Endothelial cell of umbilical vein (primary cell): ENCODE data around the gene OR6K2. TPM values are rescaled to one million over a fixed set of nuclear protein-coding genes. Genes with fewer than 3 reads are reported as not detected.

Source experiments
- BruUV-seq: library from RNA; stranded (reverse); fragments of 400-500 nt; replicated peaks from 2 replicates; lab custom pipeline; 2021; lab: Mats Ljungman, UMichigan
- CTCF ChIA-PET: fragments of 300-600, 350-600 bp; sonication (Branson Sonifier 250); formaldehyde crosslinking; loops from one replicate; lab custom pipeline; 2021; ENCODE audit warnings: antibody characterized with exemption, inconsistent platforms; lab: Charles Lee
- POLR2A ChIA-PET: fragments of 300-600, 350-600 bp; sonication (Branson Sonifier 250); formaldehyde crosslinking; loops from one replicate; lab custom pipeline; 2021; ENCODE audit warnings: antibody characterized with exemption, inconsistent platforms; lab: Charles Lee
- DNase-seq: peaks from one replicate; pipeline ENCODE4 v3.0.0-alpha.2; 2011; ENCODE audit warnings: low read depth, low spot score
- FAIRE-seq: peaks from 2 replicates; lab custom pipeline; 2011; peaks lifted over from hg19 to GRCh38; lab: Jason Lieb, UNC
- H2AFZ ChIP-seq: 2 replicates; pipeline ENCODE4 v1.6.0; 2012; ENCODE audit warnings: low read depth, low read length, control low read depth, inconsistent platforms
- H3K27ac ChIP-seq: 2 replicates; pipeline ENCODE4 v1.5.1; 2011; ENCODE audit warnings: low read depth, mild to moderate bottlenecking, control low read depth, low read length, moderate library complexity; ENCODE audit not compliant: insufficient read depth
- H3K27me3 ChIP-seq, 2 experiments: 2 replicates each; pipeline versions ENCODE4 v1.6.0 to v1.6.1; 2011; ENCODE audit warnings: low read length in 2 of 2, mixed read lengths in 1 of 2; ENCODE audit not compliant: control insufficient read depth in 2 of 2, insufficient read depth in 2 of 2
- H3K36me3 ChIP-seq, 2 experiments: 2 replicates in 1 of 2; 3 replicates in 1 of 2; pipeline ENCODE4 v1.5.1; 2011; ENCODE audit warnings: low read length in 2 of 2, mild to moderate bottlenecking in 1 of 2, moderate library complexity in 1 of 2; ENCODE audit not compliant: control insufficient read depth in 2 of 2, insufficient read depth in 2 of 2; ENCODE audit errors: extremely low read depth in 1 of 2
- H3K4me1 ChIP-seq: 3 replicates; pipeline ENCODE4 v1.5.1; 2011; ENCODE audit warnings: mild to moderate bottlenecking, low read length; ENCODE audit not compliant: control insufficient read depth, insufficient read depth; ENCODE audit errors: extremely low read depth
- H3K4me2 ChIP-seq: 2 replicates; pipeline ENCODE4 v1.6.1; 2011; ENCODE audit warnings: low read length, control low read depth, mixed read lengths; ENCODE audit not compliant: insufficient read depth
- H3K4me3 ChIP-seq, 3 experiments: fragments of 200-600 bp in 1 of 3; sonication (generic), shearing (Covaris generic) in 1 of 3; replicated peaks in 1 of 3; 2 replicates each; pipeline ENCODE4 v1.5.1; 2011 to 2016; ENCODE audit warnings: control low read depth in 3 of 3, low read length in 3 of 3, mild to moderate bottlenecking in 2 of 3, inconsistent platforms in 1 of 3, low read depth in 1 of 3, moderate library complexity in 1 of 3; ENCODE audit not compliant: insufficient read depth in 1 of 3
- H3K79me2 ChIP-seq: 2 replicates; pipeline ENCODE4 v1.6.0; 2012; ENCODE audit warnings: low read length, inconsistent platforms; ENCODE audit not compliant: control insufficient read depth, insufficient read depth
- H3K9ac ChIP-seq: replicated peaks from 2 replicates; pipeline ENCODE3; 2011; ENCODE audit warnings: low read length, control low read depth; ENCODE audit not compliant: insufficient read depth; ENCODE audit errors: extremely low read depth
- H3K9me1 ChIP-seq: replicated peaks from 3 replicates; pipeline ENCODE4 v1.6.0; 2011; ENCODE audit warnings: mild to moderate bottlenecking, low read length; ENCODE audit not compliant: control insufficient read depth, insufficient read depth; ENCODE audit errors: extremely low read depth
- H3K9me3 ChIP-seq: replicated peaks from 2 replicates; pipeline ENCODE4 v1.5.1; 2012; ENCODE audit warnings: low read length, inconsistent platforms; ENCODE audit not compliant: control insufficient read depth, insufficient read depth
- H4K20me1 ChIP-seq: replicated peaks from 2 replicates; pipeline ENCODE3; 2011; ENCODE audit warnings: mild to moderate bottlenecking, low read length; ENCODE audit not compliant: control insufficient read depth, insufficient read depth; ENCODE audit errors: extremely low read depth
- FOS ChIP-seq: IDR thresholded peaks from 2 replicates; pipeline ENCODE4 v1.6.1; 2011; ENCODE audit warnings: mild to moderate bottlenecking, low read length, moderate library complexity, borderline replicate concordance; ENCODE audit not compliant: insufficient read depth
- GATA2 ChIP-seq: IDR thresholded peaks from 2 replicates; pipeline ENCODE4 v1.7.0; 2011; ENCODE audit warnings: low read depth, mild to moderate bottlenecking, moderate library complexity, mixed read lengths, low read length; ENCODE audit not compliant: insufficient read length, insufficient read depth
- MYC ChIP-seq: IDR thresholded peaks from one replicate; pipeline ENCODE4 v1.6.1; 2011; ENCODE audit warnings: mild to moderate bottlenecking, low read depth, low read length
- POLR2A ChIP-seq: IDR thresholded peaks from 2 replicates; pipeline ENCODE4 v1.6.1; 2012; ENCODE audit warnings: low read depth, mild to moderate bottlenecking, control low read depth, low read length
- dilution Hi-C: fragments of 300-500 bp; cut with MboI; formaldehyde crosslinking; loops from one replicate; pipeline ENCODE4 v1.15.0; 2019; ENCODE audit warnings: low sequenced_read_pairs; ENCODE audit not compliant: extremely low pct_ligation_motif_present
- intact Hi-C: fragments of 100-400 bp; cut with micrococcal nuclease; formaldehyde crosslinking; loops from one replicate; pipeline ENCODE4 v1.10.0; 2022
- polyA plus RNA-seq, 4 experiments: library from polyadenylated mRNA; depleted of rRNA in 3 of 4; stranded (reverse) in 3 of 4; unstranded in 1 of 4; fragments of >200 nt; gene quantifications; 2 replicates each; pipeline versions ENCODE4 v1.2.1 to v1.2.3, GENCODE V29; 2011 to 2012; ENCODE audit warnings: missing spikeins in 1 of 4
- total RNA-seq: library from RNA; stranded (reverse); gene quantifications from 2 replicates; pipeline ENCODE4 v1.2.3, GENCODE V29; 2021
- TF ChIP-seq, protein P1 (sequence below), 2 donors: IDR thresholded peaks; 1 replicate in 1 of 2; 2 replicates in 1 of 2; pipeline ENCODE4 v1.5.1; 2011; ENCODE audit warnings: low read length in 2 of 2, mild to moderate bottlenecking in 2 of 2, moderate library complexity in 2 of 2, control low read depth in 1 of 2, inconsistent platforms in 1 of 2, low read depth in 1 of 2; ENCODE audit not compliant: insufficient read depth in 1 of 2; ENCODE audit errors: extremely low read depth in 1 of 2
- TF ChIP-seq, protein P2 (sequence below): IDR thresholded peaks from 2 replicates; pipeline ENCODE4 v1.6.1; 2011; ENCODE audit not compliant: insufficient read depth, insufficient read length

The OR6K2 gene
- total and polyA plus RNA-seq, 2 donors (not counting 3 experiments of a cell fraction or from before 2014, with no cell fraction given): not detected

DNA sequence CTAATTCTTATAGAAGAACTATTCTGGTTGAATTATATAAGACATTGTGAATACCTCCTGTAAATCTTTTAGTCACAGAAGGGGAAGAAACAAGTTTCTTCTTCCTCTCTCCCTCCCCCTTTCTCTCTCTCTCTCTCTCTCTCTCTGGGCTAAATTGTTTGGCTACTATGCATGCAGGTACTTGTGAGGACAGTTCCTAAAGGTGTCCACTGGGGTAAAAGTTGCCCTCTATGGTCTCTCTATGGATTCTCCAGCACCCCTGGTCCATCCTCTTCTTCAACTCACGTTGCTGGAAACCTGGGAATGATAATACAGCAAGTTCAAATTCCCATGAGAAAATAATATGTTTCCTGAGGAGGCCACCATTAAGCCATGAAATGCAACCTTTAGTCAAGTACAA lies 14.3 kb upstream of the OR6K2 start:
- Histone ChIP-seq H3K4me3 (no peak overlapping the region), H4K20me1 (no peaks in the 10 kb centered on the region), H3K9ac (no peak overlapping the region), H3K27me3 (no peaks in the 10 kb centered on the region), H3K79me2 (no peaks in the 10 kb centered on the region), H3K36me3 (no peaks in the 10 kb centered on the region), H2AFZ (no peak overlapping the region), H3K9me1 (no peaks in the 10 kb centered on the region), H3K4me1 (no peaks in the 10 kb centered on the region), H3K27ac (no peak overlapping the region), H3K9me3 (no peaks in the 10 kb centered on the region), H3K4me2 (no peak overlapping the region)
- intact Hi-C loops: no loop called here
- ChIA-PET POLR2A (no interaction called here), CTCF (no interaction called here)
- FAIRE-seq (no peak), DNase-seq (no peak)
- BruUV-seq: no TSS peak
- TF ChIP-seq MYC (no peak), GATA2 (no peak), POLR2A (no peak), FOS (no peak)
- TF ChIP-seq, protein P1, sequence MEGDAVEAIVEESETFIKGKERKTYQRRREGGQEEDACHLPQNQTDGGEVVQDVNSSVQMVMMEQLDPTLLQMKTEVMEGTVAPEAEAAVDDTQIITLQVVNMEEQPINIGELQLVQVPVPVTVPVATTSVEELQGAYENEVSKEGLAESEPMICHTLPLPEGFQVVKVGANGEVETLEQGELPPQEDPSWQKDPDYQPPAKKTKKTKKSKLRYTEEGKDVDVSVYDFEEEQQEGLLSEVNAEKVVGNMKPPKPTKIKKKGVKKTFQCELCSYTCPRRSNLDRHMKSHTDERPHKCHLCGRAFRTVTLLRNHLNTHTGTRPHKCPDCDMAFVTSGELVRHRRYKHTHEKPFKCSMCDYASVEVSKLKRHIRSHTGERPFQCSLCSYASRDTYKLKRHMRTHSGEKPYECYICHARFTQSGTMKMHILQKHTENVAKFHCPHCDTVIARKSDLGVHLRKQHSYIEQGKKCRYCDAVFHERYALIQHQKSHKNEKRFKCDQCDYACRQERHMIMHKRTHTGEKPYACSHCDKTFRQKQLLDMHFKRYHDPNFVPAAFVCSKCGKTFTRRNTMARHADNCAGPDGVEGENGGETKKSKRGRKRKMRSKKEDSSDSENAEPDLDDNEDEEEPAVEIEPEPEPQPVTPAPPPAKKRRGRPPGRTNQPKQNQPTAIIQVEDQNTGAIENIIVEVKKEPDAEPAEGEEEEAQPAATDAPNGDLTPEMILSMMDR (IDR thresholded peaks at IDR 0.05; ENCODE audit: extremely low read depth in 1 of 2, insufficient read depth in 1 of 2, low read depth in 1 of 2, low read length in 2 of 2): no peak
- dilution Hi-C loops: no loop called here

DNA sequence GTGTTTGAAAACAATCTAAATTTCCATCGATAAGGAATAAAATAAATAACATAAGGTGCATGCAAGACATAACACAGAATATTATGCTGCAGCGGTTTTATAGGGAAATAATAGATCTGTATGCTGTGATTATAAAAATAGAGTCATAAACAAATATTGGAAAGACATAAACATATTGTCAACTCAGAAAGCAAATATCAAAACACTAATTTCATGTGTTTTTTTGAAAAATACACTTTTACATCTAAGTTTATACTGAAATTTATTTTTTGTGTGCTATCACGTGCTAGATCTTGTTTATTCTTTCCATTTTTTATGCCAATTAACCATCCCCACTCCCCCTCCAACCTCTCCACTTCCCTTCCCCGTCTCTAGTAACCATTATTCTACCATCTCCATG lies 10.6 kb upstream of the OR6K2 start:
- Histone ChIP-seq H3K9me1 (no peaks in the 10 kb centered on the region), H3K4me3 (no peak overlapping the region), H3K79me2 (no peaks in the 10 kb centered on the region), H3K9ac (no peak overlapping the region), H3K4me1 (no peaks in the 10 kb centered on the region), H3K27ac (no peak overlapping the region), H4K20me1 (no peaks in the 10 kb centered on the region), H3K27me3 (no peaks in the 10 kb centered on the region), H3K9me3 (no peaks in the 10 kb centered on the region), H2AFZ (no peak overlapping the region), H3K36me3 (no peaks in the 10 kb centered on the region), H3K4me2 (no peak overlapping the region)
- dilution Hi-C loops: no loop called here
- CTCF ChIA-PET: no interaction called here
- intact Hi-C loops: no loop called here
- BruUV-seq: no TSS peak
- TF ChIP-seq, protein P2, sequence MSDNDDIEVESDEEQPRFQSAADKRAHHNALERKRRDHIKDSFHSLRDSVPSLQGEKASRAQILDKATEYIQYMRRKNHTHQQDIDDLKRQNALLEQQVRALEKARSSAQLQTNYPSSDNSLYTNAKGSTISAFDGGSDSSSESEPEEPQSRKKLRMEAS: no peak
- FAIRE-seq (no peak), DNase-seq (no peak)
- POLR2A ChIA-PET: no interaction called here
